ENCODE results near the gene PTPRN2. TPM values are rescaled to one million over a fixed set of nuclear protein-coding genes. Genes with fewer than 3 reads are reported as not detected.

The PTPRN2 gene
- total and polyA plus RNA-seq, 2 donors (not counting 3 experiments of a cell fraction or from before 2014, with no cell fraction given): 0.62 to 0.88 TPM

GRCh38 chr7:158314394-158314793 lies 273.2 kb downstream of the PTPRN2 start:
- Histone ChIP-seq H3K4me2 (ENCODE audit: insufficient read depth, low read length) (no peak overlapping the region), H3K9me1 (replicated peaks; ENCODE audit: control insufficient read depth, extremely low read depth, insufficient read depth, low read length) (no peaks in the 10 kb centered on the region), H4K20me1 (replicated peaks; ENCODE audit: control insufficient read depth, extremely low read depth, insufficient read depth, low read length) (no peaks in the 10 kb centered on the region), H3K36me3 (ENCODE audit: control insufficient read depth in 2 of 2, extremely low read depth in 1 of 2, insufficient read depth in 2 of 2, low read length in 2 of 2) (no peaks in the 10 kb centered on the region), H2AFZ (ENCODE audit: low read depth, low read length) (no peak overlapping the region), H3K4me1 (ENCODE audit: control insufficient read depth, extremely low read depth, insufficient read depth, low read length) (no peaks in the 10 kb centered on the region), H3K4me3 (replicated peaks in 1 of 3; ENCODE audit: insufficient read depth in 1 of 3, low read depth in 1 of 3, low read length in 3 of 3) (no peak overlapping the region), H3K27ac (ENCODE audit: insufficient read depth, low read depth, low read length) (no peak overlapping the region), H3K27me3 (ENCODE audit: control insufficient read depth in 2 of 2, insufficient read depth in 2 of 2, low read length in 2 of 2) (no peaks in the 10 kb centered on the region), H3K79me2 (ENCODE audit: control insufficient read depth, insufficient read depth, low read length) (no peaks in the 10 kb centered on the region), H3K9ac (replicated peaks; ENCODE audit: extremely low read depth, insufficient read depth, low read length) (no peak overlapping the region), H3K9me3 (replicated peaks; ENCODE audit: control insufficient read depth, insufficient read depth, low read length) (peaks cover 5% of the 10 kb centered on the region)
- no peak for FAIRE-seq
- intact Hi-C loops (cut with micrococcal nuclease): no loop called here
- no peak for TF ChIP-seq POLR2A (IDR thresholded peaks at IDR 0.05; ENCODE audit: low read depth, low read length)
- no peak for TF ChIP-seq CTCF (IDR thresholded peaks at IDR 0.05; ENCODE audit: extremely low read depth in 1 of 2, insufficient read depth in 1 of 2, low read depth in 1 of 2, low read length in 2 of 2)
- no peak for TF ChIP-seq MYC (IDR thresholded peaks at IDR 0.05; ENCODE audit: low read depth, low read length)
- TF ChIP-seq JUN (IDR thresholded peaks at IDR 0.05; ENCODE audit: borderline replicate concordance, insufficient read depth, insufficient read length, low read depth): no peak
- TF ChIP-seq GATA2 (IDR thresholded peaks at IDR 0.05; ENCODE audit: insufficient read depth, insufficient read length, low read depth, low read length): no peak
- no peak for TF ChIP-seq MAX (IDR thresholded peaks at IDR 0.05; ENCODE audit: insufficient read depth, insufficient read length)
- no peak for TF ChIP-seq POLR2AphosphoS5 (IDR thresholded peaks at IDR 0.05; ENCODE audit: insufficient read depth, low read depth, low read length)
- no peak for TF ChIP-seq FOS (IDR thresholded peaks at IDR 0.05; ENCODE audit: borderline replicate concordance, insufficient read depth, low read length)
- no peak for TF ChIP-seq EZH2 (IDR thresholded peaks at IDR 0.05; ENCODE audit: borderline replicate concordance, low read depth, low read length, severe bottlenecking)
- CTCF ChIA-PET: no interaction called here
- POLR2A ChIA-PET: no interaction called here
- DNase-seq (ENCODE audit: low read depth, low spot score): no peak
- BruUV-seq (replicated peaks): no TSS peak
- dilution Hi-C loops (cut with MboI; ENCODE audit: extremely low pct_ligation_motif_present, low sequenced_read_pairs): no loop called here

Data from endothelial cell of umbilical vein (primary cell).